Measurements from ENCODE around the gene GLT1D1.

- TF ChIP-seq POLR2A (IDR thresholded peaks at IDR 0.05) = no peak
- TF ChIP-seq, protein P1, sequence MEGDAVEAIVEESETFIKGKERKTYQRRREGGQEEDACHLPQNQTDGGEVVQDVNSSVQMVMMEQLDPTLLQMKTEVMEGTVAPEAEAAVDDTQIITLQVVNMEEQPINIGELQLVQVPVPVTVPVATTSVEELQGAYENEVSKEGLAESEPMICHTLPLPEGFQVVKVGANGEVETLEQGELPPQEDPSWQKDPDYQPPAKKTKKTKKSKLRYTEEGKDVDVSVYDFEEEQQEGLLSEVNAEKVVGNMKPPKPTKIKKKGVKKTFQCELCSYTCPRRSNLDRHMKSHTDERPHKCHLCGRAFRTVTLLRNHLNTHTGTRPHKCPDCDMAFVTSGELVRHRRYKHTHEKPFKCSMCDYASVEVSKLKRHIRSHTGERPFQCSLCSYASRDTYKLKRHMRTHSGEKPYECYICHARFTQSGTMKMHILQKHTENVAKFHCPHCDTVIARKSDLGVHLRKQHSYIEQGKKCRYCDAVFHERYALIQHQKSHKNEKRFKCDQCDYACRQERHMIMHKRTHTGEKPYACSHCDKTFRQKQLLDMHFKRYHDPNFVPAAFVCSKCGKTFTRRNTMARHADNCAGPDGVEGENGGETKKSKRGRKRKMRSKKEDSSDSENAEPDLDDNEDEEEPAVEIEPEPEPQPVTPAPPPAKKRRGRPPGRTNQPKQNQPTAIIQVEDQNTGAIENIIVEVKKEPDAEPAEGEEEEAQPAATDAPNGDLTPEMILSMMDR (IDR thresholded peaks at IDR 0.05) = no peak
These were observed 124.2 kb downstream of the GLT1D1 start for GRCh38 chr12:128977441-128977840.

All from esophagus squamous epithelium (tissue), 4 donors.